Left cardiac atrium (tissue), 4 donors: ENCODE measurements around the gene DPF1. TPM values are rescaled to one million over a fixed set of nuclear protein-coding genes. Genes with fewer than 3 reads are reported as not detected.
"Not testable (repeated sequence)": the region's sequence is repeated elsewhere in the genome, so short reads cannot be mapped to it uniquely, and the experiment has no call there.

Experiments
- ATAC-seq, 2 donors: fragments of 200-7000 bp; cut with Tn5 transposase; one replicate each; pipeline ENCODE4 v1.9.1; 2020; ENCODE audit warnings: mild to moderate bottlenecking in 2 of 2, moderate library complexity in 2 of 2
- DNase-seq: peaks from one replicate; pipeline ENCODE4 v3.0.0-alpha.2; 2020
- intact Hi-C, 2 donors: fragments of 100-400 bp; cut with DNase I; formaldehyde crosslinking; loops; one replicate each; pipeline versions ENCODE4 v1.14.1 to v1.15.1; 2022 to 2023
- total RNA-seq, 2 donors: library from RNA; stranded (reverse); fragmentation: NEBNext Ultra II Directional; extraction: Animal tissue kit (Norgen Biotek cat#: 25700); gene quantifications; one replicate each; pipeline ENCODE4 v1.2.1, GENCODE V29; 2021
- donor health status: DM: no; HTN: yes; CAD: no.
- donor health status: DM: no; HTN: yes; CAD: no; lungs with severe emphysema.
- donor health status: DM: yes; HTN: yes; CAD: no.
- donor health status: Dilated cardiomyopathy.

DPF1 gene
- total RNA-seq, 2 donors from 2014 or later: 0.26 TPM; not detected in 1

GRCh38 chr19:38252385-38252784 lies 28.4 kb upstream of the DPF1 start:
- intact Hi-C loops: no loop called here
- DNase-seq (no peak), ATAC-seq (no peak)

DNA sequence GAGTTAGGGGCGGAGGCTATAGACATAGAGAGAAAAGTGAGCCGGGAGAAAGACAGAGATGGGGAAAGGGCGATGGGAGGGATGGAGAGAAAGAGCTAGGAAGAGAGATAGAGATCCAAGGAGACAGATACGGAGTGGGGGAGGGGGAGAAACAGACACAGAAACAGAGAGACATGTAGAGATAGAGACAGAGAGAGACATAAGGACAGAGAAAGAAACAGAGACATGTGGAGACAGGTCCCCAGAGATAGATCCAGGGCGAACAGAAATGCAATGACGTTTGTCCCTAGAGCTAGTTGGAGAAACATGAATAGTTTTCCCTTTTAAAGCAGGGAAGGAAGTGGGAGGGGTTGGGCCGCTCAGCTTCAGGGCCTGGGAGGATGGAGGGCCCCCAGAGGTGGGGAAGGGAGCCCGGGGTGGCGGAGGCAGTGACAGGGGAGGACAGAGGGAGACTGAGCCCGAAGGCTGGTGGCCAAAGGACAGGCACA lies 27.6 kb upstream of the DPF1 start:
- peak; percentile 75 for DNase-seq
- peak; percentile 53 to 55 for ATAC-seq
- intact Hi-C loops: no loop called here

DNA sequence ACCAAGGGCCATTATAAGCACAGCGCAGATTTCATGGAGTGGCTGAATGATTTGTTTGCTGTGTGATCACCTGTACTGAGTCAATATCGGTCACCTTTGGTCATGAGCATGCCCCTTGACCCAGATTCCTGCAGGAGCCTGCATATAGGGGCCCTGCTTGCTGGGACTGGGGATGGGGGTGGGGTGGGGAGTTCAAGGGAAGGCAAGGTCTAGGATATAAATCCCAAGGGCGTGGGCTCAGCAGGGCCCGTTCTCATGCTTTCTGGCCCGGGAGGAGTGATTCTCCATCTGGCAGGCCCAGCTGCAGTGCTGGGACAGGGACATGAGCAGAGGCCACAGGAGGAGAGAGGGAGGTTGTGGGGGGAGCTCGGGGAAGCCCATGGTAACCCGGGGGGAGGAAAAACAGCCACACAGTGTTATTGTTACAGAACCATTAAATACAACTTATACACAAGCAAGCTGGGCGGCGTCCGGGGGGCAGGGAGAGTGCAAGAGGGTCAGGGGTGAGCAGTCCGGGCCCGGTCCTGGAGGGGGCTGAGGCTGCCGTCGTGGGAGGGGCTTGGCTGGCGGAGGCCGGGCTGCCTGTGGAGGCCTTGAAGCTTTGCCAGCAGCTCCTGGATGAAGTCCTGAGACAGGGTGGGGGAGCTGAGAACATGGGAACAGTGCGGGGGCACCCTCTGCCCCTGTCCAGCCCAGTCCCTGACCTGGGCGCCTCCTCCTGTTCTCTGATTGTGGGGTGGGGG lies 27.0 kb upstream of the DPF1 start:
- intact Hi-C loops: no loop called here
- peak; percentile 85 for DNase-seq
- peak; percentile 67 to 70 for ATAC-seq

DNA sequence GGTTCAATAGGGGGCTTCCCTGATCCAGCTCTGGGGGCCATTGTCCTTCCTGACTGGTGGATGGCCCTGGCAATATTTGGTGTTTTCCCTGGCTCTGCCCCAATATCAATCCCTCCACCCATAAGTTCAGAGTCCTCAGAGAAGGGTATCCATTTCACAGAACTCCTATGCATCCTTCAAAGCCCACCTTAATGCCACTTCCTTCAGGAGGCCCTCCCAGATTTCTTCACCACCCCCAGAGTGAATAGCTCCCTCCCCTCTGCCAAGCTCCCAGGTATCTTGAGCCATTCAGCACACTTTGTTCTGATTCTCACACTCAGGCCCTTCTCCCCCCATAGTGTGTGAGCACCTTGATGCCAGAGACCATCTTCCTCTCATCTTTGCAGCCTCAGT lies 26.4 kb upstream of the DPF1 start:
- no peak for DNase-seq
- intact Hi-C loops: no loop called here
- no peak for ATAC-seq

DNA sequence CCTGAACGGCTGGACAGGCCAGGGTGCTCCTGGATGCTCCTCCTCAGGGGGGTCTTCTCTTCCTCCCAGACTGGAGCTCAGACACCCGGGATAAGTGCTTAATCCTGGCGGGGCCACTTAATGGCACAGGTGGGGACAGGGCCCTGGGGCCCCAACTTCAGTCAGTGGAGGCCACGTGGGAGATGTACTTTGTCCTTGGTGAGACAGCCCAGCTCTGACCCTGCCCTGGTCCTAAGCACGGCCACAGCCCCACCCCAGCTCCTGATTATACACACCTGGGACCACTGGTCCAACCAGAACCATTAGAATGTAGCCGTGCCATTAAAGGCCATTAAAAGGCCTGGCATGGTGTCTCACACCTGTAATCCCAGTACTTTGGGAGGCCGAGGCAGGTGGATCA lies 24.4 kb upstream of the DPF1 start:
- ATAC-seq: no peak
- intact Hi-C loops: no loop called here

GRCh38 chr19:38247734-38248268 lies 23.8 kb upstream of the DPF1 start:
- DNase-seq (no peak), ATAC-seq (no peak)
- intact Hi-C loops: no loop called here

More for the DNA sequence above, 24.4 kb upstream of the DPF1 start:
- DNase-seq: no peak

- intact Hi-C loops: no loop called here
- DNase-seq: no peak
- no peak for ATAC-seq
Observed at GRCh38 chr19:38247126-38247525, 23.1 kb upstream of the DPF1 start.

DNA sequence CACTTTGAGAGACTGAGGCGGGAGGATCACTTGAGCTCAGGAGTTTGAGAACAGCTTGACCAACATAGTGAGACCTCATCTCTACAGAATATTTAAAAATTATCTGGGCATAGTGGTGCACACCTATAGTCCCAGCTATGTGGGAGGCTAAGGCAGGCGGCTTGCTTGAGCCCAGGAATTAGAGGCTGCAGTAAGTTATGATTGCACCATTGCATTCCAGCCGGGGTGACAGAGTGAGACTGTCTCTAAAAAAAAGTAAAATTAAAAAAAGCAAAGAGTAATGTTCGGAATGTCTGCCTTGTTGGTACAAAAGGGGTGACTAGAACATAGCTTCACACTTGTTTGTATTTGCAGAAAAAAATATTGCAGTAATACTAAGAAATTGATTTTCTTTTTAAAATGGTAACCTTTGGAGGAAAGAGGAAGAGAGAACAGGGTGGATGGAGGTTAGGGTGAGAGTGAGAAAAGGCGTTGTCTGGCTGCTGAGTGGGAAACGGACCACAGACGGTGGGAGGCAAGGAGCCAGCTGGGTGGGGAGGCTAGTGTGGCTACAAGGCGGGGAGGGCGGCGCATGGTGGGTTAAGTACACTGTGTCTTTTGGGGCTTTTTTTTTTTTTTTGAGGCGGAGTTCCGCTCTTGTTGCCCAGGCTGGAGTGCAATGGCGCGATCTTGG lies 21.9 kb upstream of the DPF1 start:
- intact Hi-C loops: loop anchor here in 1 of 2 donors (2.0 kb wide), 1 partner anchor 89 kb away; the partner anchor contains the start of gene CATSPERG
- peak; percentile 59 for DNase-seq
- peak; percentile 5 to 9 for ATAC-seq

DNA sequence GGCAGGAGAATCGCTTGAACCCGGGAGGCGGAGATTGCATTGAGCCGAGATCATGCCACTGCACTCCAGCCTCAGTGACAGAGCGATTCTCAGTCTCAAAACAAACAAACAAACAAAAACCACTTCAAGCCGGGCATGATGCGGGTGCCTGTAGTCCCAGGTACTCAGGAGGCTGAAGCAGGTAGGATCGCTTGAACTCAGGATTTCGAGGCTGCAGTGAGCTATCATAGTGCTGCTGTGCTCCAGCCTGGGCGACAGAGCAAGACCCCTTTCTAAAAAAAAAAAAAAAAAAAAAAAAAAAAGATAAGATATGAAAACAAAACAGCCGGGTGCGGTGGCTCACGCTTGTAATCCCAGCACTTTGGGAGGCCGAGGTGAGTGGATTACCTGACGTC lies 19.3 kb upstream of the DPF1 start:
- ATAC-seq: no peak
- intact Hi-C loops: loop anchor here in 1 of 2 donors (5.0 kb wide), 1 partner anchor 89 kb away; no protein-coding TSS in a partner anchor

GRCh38 chr19:38239816-38240215 lies 15.8 kb upstream of the DPF1 start:
- intact Hi-C loops: loop anchor here in 1 of 2 donors (5.0 to 10.0 kb wide), 2 partner anchors 92 to 345 kb away; no protein-coding TSS in a partner anchor
- DNase-seq (no peak), ATAC-seq (no peak)

More for the DNA sequence above, 19.3 kb upstream of the DPF1 start:
- no peak for DNase-seq

- ATAC-seq: no peak
- DNase-seq: no peak
- intact Hi-C loops: loop anchor here (5.0 to 10.0 kb wide), 2 partner anchors 337 to 340 kb away; no protein-coding TSS in a partner anchor
Observed at GRCh38 chr19:38234615-38235014, 10.6 kb upstream of the DPF1 start.

GRCh38 chr19:38233740-38234251 lies 9.8 kb upstream of the DPF1 start:
- ATAC-seq (peak; percentile 64 to 65), DNase-seq (peak; percentile 83)
- intact Hi-C loops: loop anchor here (5.0 to 10.0 kb wide), 2 partner anchors 336 to 339 kb away; no protein-coding TSS in a partner anchor

- ATAC-seq (no peak), DNase-seq (no peak)
- intact Hi-C loops: loop anchor here (5.0 to 10.0 kb wide), 2 partner anchors 335 to 337 kb away; no protein-coding TSS in a partner anchor
Observed at GRCh38 chr19:38231918-38232317, 7.9 kb upstream of the DPF1 start.

GRCh38 chr19:38230506-38231133 lies 6.6 kb upstream of the DPF1 start:
- not testable (repeated sequence) for ATAC-seq, DNase-seq
- intact Hi-C loops: loop anchor here (5.0 to 10.0 kb wide), 2 partner anchors 333 to 336 kb away; no protein-coding TSS in a partner anchor

GRCh38 chr19:38229585-38230073 lies 5.6 kb upstream of the DPF1 start:
- intact Hi-C loops: loop anchor here (5.0 to 10.0 kb wide), 3 partner anchors 85 to 335 kb away; no protein-coding TSS in a partner anchor
- peak; percentile 74 for DNase-seq
- ATAC-seq: peak; percentile 87 to 91

DNA sequence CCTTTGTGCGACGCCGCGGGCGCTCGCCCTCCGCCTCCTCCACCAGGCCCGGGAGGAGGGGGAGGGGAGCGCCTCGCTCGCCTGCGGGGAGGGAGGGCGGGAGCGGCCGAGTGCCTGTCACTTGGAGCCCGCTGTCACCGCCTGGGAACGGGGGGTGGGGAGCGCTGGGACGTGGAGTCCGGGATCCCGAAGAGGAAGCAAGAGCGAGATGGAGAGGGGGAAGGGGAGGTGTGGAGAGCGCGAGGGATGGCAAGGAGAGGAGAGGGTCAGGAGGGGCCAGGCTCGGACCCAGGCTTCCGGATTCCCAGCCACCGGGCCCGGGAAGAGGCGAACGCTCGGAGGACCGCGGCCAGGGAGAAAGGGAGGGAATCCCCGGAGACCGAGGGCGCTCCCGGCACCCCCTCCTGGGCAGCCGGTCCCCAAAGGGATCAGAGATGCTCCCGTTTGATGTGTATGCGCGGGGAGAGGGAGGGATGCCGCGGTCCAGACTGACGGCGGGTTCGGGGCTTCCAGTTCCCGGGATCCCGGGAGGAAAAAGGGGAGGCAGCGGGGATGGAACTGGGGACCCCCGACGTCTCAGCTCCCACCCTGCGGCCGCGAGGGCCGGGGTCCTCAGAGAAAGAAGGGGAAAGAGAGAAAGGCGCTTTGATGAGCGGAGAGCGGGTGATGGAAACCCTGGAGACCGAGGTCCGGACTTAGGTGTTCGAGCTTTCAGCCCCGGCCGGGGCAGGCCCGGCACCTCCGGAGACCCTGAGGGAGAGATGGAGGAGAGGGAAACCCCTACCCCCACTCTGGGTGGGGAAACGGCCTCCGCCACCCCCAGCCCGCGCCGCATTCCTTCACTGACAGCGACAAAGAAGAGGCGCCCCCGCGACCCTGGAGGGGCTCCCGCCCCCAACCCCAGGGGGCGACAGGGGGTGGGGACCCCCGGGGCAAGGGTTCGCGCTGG lies 4.7 kb upstream of the DPF1 start:
- DNase-seq: no peak
- intact Hi-C loops: loop anchor here in 1 of 2 donors (10.0 kb wide), 1 partner anchor 84 kb away; no protein-coding TSS in a partner anchor
- no peak for ATAC-seq

DNA sequence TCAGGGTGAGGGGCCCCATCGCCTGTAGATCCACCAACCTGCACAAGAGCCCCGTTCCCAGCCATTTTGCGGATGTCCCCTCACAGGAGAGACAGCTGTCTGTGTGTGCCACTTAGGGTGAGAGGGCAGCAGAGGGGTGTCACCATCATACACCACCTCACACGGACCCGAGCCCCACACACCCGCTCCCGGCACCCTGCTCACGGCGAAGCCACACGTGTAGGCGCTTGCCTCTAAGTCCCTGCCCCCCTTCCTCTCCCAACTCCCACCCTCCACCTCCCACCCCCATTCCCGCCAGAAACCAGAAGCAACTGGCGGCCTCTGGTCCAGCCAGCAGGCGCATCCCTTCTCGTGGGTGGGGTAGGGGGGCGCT lies 4.0 kb upstream of the DPF1 start:
- intact Hi-C loops: loop anchor here in 1 of 2 donors (10.0 kb wide), 1 partner anchor 83 kb away; no protein-coding TSS in a partner anchor
- no peak for ATAC-seq

More for the DNA sequence above, 4.0 kb upstream of the DPF1 start:
- no peak for DNase-seq
